Astrocyte (in vitro differentiated cells and primary cell): ENCODE results near the gene PTGER2. TPM values are rescaled to one million over a fixed set of nuclear protein-coding genes. Genes with fewer than 3 reads are reported as not detected.

ENCODE experiments used
- DNase-seq: peaks from one replicate; pipeline ENCODE4 v3.0.0-alpha.2; 2010; ENCODE audit warnings: low read depth
- FAIRE-seq: peaks from 2 replicates; lab custom pipeline; 2011; peaks lifted over from hg19 to GRCh38; lab: Jason Lieb, UNC
- H2AFZ ChIP-seq: 2 replicates; pipeline ENCODE4 v1.6.0; 2012; ENCODE audit warnings: low read depth, low read length, inconsistent platforms
- H3K27ac ChIP-seq: 2 replicates; pipeline ENCODE4 v1.5.1; 2011; ENCODE audit warnings: low read depth, low read length, inconsistent platforms
- H3K27me3 ChIP-seq: 2 replicates; pipeline ENCODE4 v1.6.0; 2011; ENCODE audit warnings: low read length, inconsistent platforms; ENCODE audit not compliant: insufficient read depth
- H3K36me3 ChIP-seq: 2 replicates; pipeline ENCODE4 v1.5.1; 2011; ENCODE audit warnings: low read length, inconsistent platforms; ENCODE audit not compliant: insufficient read depth
- H3K4me1 ChIP-seq: 2 replicates; pipeline ENCODE4 v1.5.1; 2011; ENCODE audit warnings: low read length, inconsistent platforms; ENCODE audit not compliant: insufficient read depth
- H3K4me2 ChIP-seq: 2 replicates; pipeline ENCODE4 v1.6.0; 2012; ENCODE audit warnings: low read length, inconsistent platforms
- H3K4me3 ChIP-seq: 2 replicates; pipeline ENCODE4 v1.5.1; 2011; ENCODE audit warnings: low read depth, mild to moderate bottlenecking, low read length, inconsistent platforms; ENCODE audit not compliant: insufficient read depth
- H3K79me2 ChIP-seq: 2 replicates; pipeline ENCODE4 v1.6.0; 2012; ENCODE audit warnings: mild to moderate bottlenecking, low read length, inconsistent platforms; ENCODE audit not compliant: insufficient read depth
- H3K9ac ChIP-seq: 2 replicates; pipeline ENCODE4 v1.6.0; 2012; ENCODE audit warnings: mild to moderate bottlenecking, low read length, inconsistent platforms
- H3K9me3 ChIP-seq: 2 replicates; pipeline ENCODE4 v1.5.1; 2012; ENCODE audit warnings: low read depth, mild to moderate bottlenecking, low read length, inconsistent platforms; ENCODE audit not compliant: insufficient read depth
- H4K20me1 ChIP-seq: 2 replicates; pipeline ENCODE4 v1.6.0; 2012; ENCODE audit warnings: low read length, inconsistent platforms; ENCODE audit not compliant: insufficient read depth
- H3K27ac Mint-ChIP-seq: one replicate; pipeline ENCODE4 v1.8.0; 2021; ENCODE audit warnings: mild to moderate bottlenecking, mixed read lengths; ENCODE audit not compliant: unreplicated experiment
- H3K27me3 Mint-ChIP-seq: one replicate; pipeline ENCODE4 v1.8.0; 2021; ENCODE audit warnings: low read depth, mixed read lengths; ENCODE audit not compliant: unreplicated experiment
- H3K36me3 Mint-ChIP-seq: one replicate; pipeline ENCODE4 v1.8.0; 2021; ENCODE audit warnings: low read depth, mixed read lengths; ENCODE audit not compliant: unreplicated experiment
- H3K4me1 Mint-ChIP-seq: one replicate; pipeline ENCODE4 v1.8.0; 2021; ENCODE audit warnings: low read depth, mixed read lengths; ENCODE audit not compliant: unreplicated experiment
- H3K4me3 Mint-ChIP-seq: one replicate; pipeline ENCODE4 v1.8.0; 2021; ENCODE audit warnings: mild to moderate bottlenecking, moderate library complexity, mixed read lengths; ENCODE audit not compliant: unreplicated experiment
- H3K9me3 Mint-ChIP-seq: one replicate; pipeline ENCODE4 v1.8.0; 2021; ENCODE audit warnings: mild to moderate bottlenecking, mixed read lengths; ENCODE audit not compliant: unreplicated experiment
- CTCF ChIP-seq: IDR thresholded peaks from 2 replicates; pipeline ENCODE4 v1.5.1; 2011; ENCODE audit warnings: low read depth, mild to moderate bottlenecking, inconsistent platforms, low read length, moderate library complexity; ENCODE audit not compliant: insufficient read depth
- EZH2 ChIP-seq: IDR thresholded peaks from 2 replicates; pipeline ENCODE4 v1.6.1; 2012; ENCODE audit warnings: mild to moderate bottlenecking, low read length, inconsistent platforms; ENCODE audit not compliant: insufficient read depth
- total RNA-seq: library from RNA; stranded (reverse); gene quantifications from 2 replicates; pipeline ENCODE4 v1.2.1, GENCODE V29; 2021

Gene PTGER2
- total RNA-seq, 1 donor from 2014 or later, result not detected

- Histone ChIP-seq H3K4me3 (no peak overlapping the region), H3K9ac (no peak overlapping the region), H3K79me2 (no peaks in the 10 kb centered on the region), H3K9me3 (no peaks in the 10 kb centered on the region), H3K36me3 (no peaks in the 10 kb centered on the region), H4K20me1 (no peaks in the 10 kb centered on the region), H3K4me1 (peaks cover 13% of the 10 kb centered on the region), H2AFZ (no peak overlapping the region), H3K27ac (no peak overlapping the region), H3K4me2 (no peak overlapping the region), H3K27me3 (peaks cover 28% of the 10 kb centered on the region)
- H3K4me1 Mint-ChIP-seq, result no peaks in the 10 kb centered on the region
- H3K36me3 Mint-ChIP-seq, result no peaks in the 10 kb centered on the region
- TF ChIP-seq EZH2 (no peak), CTCF (no peak)
- FAIRE-seq (no peak), DNase-seq (no peak)
- no peak overlapping the region for H3K27ac Mint-ChIP-seq
- H3K27me3 Mint-ChIP-seq, result peaks cover 58% of the 10 kb centered on the region
- H3K4me3 Mint-ChIP-seq, result no peak overlapping the region
- H3K9me3 Mint-ChIP-seq, result peaks cover 2% of the 10 kb centered on the region
Measured at GRCh38 chr14:52271538-52271937, 42.6 kb upstream of the PTGER2 start.

GRCh38 chr14:52272375-52272774 lies 41.7 kb upstream of the PTGER2 start:
- Histone ChIP-seq H3K27me3 (peaks cover 24% of the 10 kb centered on the region), H3K36me3 (no peaks in the 10 kb centered on the region), H4K20me1 (no peaks in the 10 kb centered on the region), H2AFZ (no peak overlapping the region), H3K9ac (no peak overlapping the region), H3K4me1 (peaks cover 5% of the 10 kb centered on the region), H3K9me3 (no peaks in the 10 kb centered on the region), H3K27ac (no peak overlapping the region), H3K4me2 (no peak overlapping the region), H3K4me3 (no peak overlapping the region), H3K79me2 (no peaks in the 10 kb centered on the region)
- peaks cover 2% of the 10 kb centered on the region for H3K9me3 Mint-ChIP-seq
- no peak for DNase-seq
- peak; percentile 27 for TF ChIP-seq CTCF
- no peak for TF ChIP-seq EZH2
- H3K36me3 Mint-ChIP-seq, result no peaks in the 10 kb centered on the region
- H3K27me3 Mint-ChIP-seq, result peaks cover 50% of the 10 kb centered on the region
- no peak for FAIRE-seq
- H3K4me3 Mint-ChIP-seq, result no peak overlapping the region
- H3K27ac Mint-ChIP-seq, result no peak overlapping the region
- no peaks in the 10 kb centered on the region for H3K4me1 Mint-ChIP-seq

- Mint-ChIP-seq H3K9me3 (peaks cover 2% of the 10 kb centered on the region), H3K27me3 (peaks cover 21% of the 10 kb centered on the region), H3K4me3 (no peak overlapping the region), H3K36me3 (no peaks in the 10 kb centered on the region), H3K27ac (no peak overlapping the region), H3K4me1 (no peaks in the 10 kb centered on the region)
- no peak overlapping the region for H3K9ac ChIP-seq
- H3K27me3 ChIP-seq, result no peaks in the 10 kb centered on the region
- H3K79me2 ChIP-seq, result no peaks in the 10 kb centered on the region
- H3K4me2 ChIP-seq, result no peak overlapping the region
- no peak overlapping the region for H3K4me3 ChIP-seq
- H4K20me1 ChIP-seq, result no peaks in the 10 kb centered on the region
- H3K4me1 ChIP-seq, result peaks cover 3% of the 10 kb centered on the region
- no peak for TF ChIP-seq CTCF
- no peak for TF ChIP-seq EZH2
- no peak overlapping the region for H3K27ac ChIP-seq
- H3K36me3 ChIP-seq, result no peaks in the 10 kb centered on the region
- FAIRE-seq (no peak), DNase-seq (no peak)
- H2AFZ ChIP-seq, result no peak overlapping the region
- H3K9me3 ChIP-seq, result no peaks in the 10 kb centered on the region
Measured at GRCh38 chr14:52275372-52275771, 38.7 kb upstream of the PTGER2 start.
